H1 (cell line): ENCODE data around the gene ITGA4.

ENCODE experiments used
- CREB1 ChIP-seq: IDR thresholded peaks from 2 replicates; pipeline ENCODE4 v1.6.1; 2012; ENCODE audit warnings: inconsistent platforms
- CTCF ChIP-seq, 3 experiments: IDR thresholded peaks; 1 replicate in 2 of 3; 2 replicates in 1 of 3; pipeline versions ENCODE4 v1.5.1 to v1.6.1; 2011; ENCODE audit warnings: low read length in 3 of 3, mild to moderate bottlenecking in 3 of 3, inconsistent platforms in 2 of 3, low read depth in 1 of 3, moderate library complexity in 1 of 3; ENCODE audit not compliant: insufficient read depth in 1 of 3; ENCODE audit errors: control extremely low read depth in 1 of 3
- JUN ChIP-seq: IDR thresholded peaks from 2 replicates; pipeline ENCODE4 v1.6.1; 2011; ENCODE audit warnings: low read depth, mild to moderate bottlenecking, improper control_type of control experiment, low read length
- MAFK ChIP-seq: IDR thresholded peaks from 2 replicates; pipeline ENCODE4 v1.6.1; 2012; ENCODE audit warnings: low read depth, mild to moderate bottlenecking, improper control_type of control experiment, low read length
- POLR2A ChIP-seq, 2 experiments: IDR thresholded peaks; 1 replicate in 1 of 2; 2 replicates in 1 of 2; pipeline ENCODE4 v1.6.1; 2011; ENCODE audit warnings: low read depth in 2 of 2, low read length in 2 of 2, mild to moderate bottlenecking in 2 of 2; ENCODE audit errors: control extremely low read depth in 1 of 2
- RXRA ChIP-seq: IDR thresholded peaks from 2 replicates; pipeline ENCODE4 v1.6.1; 2011; ENCODE audit warnings: low read depth, mild to moderate bottlenecking, low read length, moderate library complexity; ENCODE audit not compliant: insufficient read depth
- SIRT6 ChIP-seq: IDR thresholded peaks from one replicate; pipeline ENCODE4 v1.7.1; 2012; ENCODE audit warnings: low read length, inconsistent platforms
- TAF1 ChIP-seq: IDR thresholded peaks from 2 replicates; pipeline ENCODE4 v1.6.1; 2011; ENCODE audit warnings: mild to moderate bottlenecking, low read depth, low read length

GRCh38 chr2:181540421-181540820 lies 83.2 kb downstream of the ITGA4 start:
- TF ChIP-seq TAF1 = no peak
- TF ChIP-seq JUN = no peak
- TF ChIP-seq POLR2A (IDR thresholded peaks at IDR 0.05; ENCODE audit: control extremely low read depth in 1 of 2, low read depth in 2 of 2, low read length in 2 of 2) = no peak
- TF ChIP-seq RXRA = no peak
- TF ChIP-seq CTCF (IDR thresholded peaks at IDR 0.05; ENCODE audit: control extremely low read depth in 1 of 3, insufficient read depth in 1 of 3, low read depth in 1 of 3, low read length in 3 of 3) = no peak
- no peak for TF ChIP-seq CREB1
- TF ChIP-seq MAFK = no peak
- TF ChIP-seq SIRT6 = no peak
